Activated CD4-positive, alpha-beta T cell treated with anti-CD3 and anti-CD28 coated beads, Interleukin-2, amount 50 U/mL, for 48 hours (primary cell): ENCODE measurements around the gene EPHX1.

Source experiments
- DNase-seq, 2 experiments: peaks; one replicate each; pipeline ENCODE4 v3.0.0-alpha.2; 2020

EPHX1 gene

DNA sequence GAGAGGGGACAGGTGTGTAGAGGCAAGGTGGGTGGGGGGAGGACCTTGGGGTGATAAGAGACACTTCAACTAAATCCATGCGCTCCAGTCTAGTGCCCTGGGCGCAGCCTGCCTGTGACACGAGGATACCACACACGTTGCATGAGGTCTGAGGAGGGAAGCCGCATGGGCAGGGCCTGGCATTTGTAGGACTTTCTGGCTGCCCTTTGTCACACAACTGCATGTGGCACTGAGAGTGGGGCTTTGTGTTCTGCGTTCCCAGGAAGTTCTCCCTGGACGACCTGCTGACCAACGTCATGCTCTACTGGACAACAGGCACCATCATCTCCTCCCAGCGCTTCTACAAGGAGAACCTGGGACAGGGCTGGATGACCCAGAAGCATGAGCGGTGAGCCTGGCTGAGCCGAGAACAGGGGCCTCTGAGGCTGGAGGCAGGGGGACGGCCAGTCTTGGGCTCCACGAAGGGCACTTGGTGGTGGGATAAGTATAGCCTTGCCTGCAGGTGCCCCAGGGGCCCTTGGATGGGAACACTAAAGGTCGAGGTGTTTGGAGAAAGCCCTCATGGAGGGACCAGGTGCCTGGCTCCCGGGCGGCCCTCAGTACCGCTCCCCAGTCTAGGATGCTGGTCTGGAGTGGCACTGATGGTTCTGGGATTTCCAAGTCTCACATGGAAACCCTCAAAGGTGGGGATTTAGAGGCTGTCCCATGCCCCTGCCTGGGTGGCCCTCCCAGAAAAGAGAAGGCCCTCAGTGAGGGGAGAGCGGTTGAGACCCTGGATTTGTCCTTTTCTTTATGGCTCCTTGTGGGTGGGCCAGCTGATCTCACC, 34.5 kb downstream of the EPHX1 start:
- no peak for DNase-seq

DNA sequence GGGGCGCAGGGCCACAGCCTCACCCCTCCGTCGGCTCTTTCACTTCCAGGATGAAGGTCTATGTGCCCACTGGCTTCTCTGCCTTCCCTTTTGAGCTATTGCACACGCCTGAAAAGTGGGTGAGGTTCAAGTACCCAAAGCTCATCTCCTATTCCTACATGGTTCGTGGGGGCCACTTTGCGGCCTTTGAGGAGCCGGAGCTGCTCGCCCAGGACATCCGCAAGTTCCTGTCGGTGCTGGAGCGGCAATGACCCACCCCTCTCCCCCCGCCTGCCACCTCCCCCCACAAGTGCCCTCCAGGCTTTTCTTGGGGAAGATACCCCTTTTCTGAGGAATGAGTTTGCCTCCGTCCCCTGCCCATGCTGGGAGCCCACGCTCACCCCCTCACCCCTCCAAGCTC, 35.2 kb downstream of the EPHX1 start:
- no peak for DNase-seq

DNA sequence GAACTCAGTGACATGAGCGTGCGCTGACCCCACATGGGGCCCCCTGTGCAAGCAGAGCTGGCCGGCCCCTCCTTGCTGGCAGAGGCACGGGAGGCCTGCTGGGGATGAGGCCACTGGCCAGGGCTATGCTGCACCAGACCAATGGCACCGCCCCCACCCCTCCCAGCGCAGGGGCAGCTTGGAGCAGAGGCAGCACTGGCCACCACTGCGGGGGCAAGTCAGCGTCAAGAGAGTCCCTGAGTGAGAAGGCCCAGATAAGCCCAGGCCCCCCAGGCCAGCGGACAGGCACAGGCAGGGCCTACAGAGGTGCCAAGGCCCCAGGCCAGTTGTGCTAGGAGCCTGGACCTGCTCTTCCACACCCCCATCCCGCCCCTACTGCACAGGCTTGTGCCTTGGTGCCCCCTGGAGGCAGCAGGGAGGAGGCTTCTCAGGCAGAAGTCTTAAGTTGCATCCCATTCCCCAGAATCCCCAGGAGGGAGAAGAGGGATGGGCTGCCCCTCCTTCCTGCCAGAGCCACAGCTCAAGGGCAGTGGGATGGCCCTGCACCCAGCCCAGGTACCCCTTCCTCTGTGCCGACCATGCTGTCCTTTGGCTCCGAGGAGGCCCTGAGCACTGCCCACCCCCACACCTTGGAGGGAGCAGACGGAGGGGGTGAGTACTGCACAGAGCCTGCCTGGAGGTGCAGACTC, 35.8 kb downstream of the EPHX1 start:
- DNase-seq = peak; percentile 40 to 47

DNA sequence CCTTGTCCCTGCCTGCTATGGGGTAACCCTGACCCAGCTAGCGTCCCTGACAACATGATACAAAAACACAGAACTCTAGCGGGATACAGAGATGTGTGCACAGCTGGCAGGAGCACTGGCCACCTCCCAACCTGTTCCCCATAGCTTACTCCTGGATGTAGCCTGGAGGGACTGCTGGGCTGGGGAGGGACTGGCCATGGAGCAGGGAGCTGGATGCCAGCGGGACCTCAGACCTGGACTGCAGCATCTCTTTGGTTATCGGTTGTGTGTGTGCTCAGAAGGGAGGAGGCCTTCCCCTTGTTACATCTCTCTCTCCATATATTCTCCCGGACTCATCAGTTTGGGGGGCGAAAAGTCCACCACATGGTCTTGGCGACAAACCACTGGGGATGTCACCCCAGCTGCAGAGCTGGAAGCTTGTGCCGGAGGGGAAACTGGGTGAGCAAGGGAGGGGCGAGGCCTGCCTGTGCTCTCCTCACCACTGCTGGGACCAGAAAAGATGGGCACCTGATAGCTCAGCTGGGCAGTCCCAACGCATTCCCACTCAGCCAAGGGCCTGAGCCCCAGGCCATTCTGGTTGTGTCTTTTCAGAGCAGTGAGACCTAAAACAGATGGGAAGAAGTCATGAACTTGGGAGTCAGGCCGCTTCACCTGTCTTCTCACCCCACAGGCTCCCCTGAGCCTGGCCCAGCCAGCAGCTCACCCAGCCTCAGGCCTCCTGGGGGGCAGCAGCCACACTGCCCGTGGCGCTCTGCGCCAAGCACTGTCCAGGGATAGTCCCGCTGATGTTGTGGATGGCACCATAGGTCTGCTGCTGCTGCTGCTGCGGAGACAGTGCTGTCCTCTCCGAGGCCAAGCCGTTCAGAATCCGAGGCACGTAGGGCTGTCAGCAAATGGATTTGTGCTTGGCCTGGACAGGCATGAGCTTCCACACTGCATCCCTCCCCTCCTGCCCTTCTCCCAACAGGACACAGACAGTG, 36.7 kb downstream of the EPHX1 start:
- DNase-seq = no peak

DNA sequence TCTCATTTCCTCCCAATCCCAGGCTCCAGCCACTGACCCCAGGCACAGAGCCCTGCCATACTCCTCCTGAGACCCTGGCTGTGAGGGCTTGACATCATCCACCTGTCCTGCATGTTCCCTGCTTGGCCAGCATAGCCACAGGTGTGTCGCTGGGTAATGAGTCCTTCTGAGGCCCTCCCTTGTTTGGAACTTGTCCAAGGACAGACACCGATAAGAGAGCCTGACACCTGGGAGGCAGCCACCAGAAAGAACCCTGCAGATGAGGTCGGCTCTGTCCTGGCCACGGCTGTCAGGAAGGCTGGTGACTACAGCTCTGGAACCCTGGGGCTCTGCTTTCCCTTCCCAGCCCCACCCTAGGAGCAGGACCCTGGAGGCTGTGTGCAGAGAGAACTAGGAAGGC, 37.7 kb downstream of the EPHX1 start:
- DNase-seq = no peak

DNA sequence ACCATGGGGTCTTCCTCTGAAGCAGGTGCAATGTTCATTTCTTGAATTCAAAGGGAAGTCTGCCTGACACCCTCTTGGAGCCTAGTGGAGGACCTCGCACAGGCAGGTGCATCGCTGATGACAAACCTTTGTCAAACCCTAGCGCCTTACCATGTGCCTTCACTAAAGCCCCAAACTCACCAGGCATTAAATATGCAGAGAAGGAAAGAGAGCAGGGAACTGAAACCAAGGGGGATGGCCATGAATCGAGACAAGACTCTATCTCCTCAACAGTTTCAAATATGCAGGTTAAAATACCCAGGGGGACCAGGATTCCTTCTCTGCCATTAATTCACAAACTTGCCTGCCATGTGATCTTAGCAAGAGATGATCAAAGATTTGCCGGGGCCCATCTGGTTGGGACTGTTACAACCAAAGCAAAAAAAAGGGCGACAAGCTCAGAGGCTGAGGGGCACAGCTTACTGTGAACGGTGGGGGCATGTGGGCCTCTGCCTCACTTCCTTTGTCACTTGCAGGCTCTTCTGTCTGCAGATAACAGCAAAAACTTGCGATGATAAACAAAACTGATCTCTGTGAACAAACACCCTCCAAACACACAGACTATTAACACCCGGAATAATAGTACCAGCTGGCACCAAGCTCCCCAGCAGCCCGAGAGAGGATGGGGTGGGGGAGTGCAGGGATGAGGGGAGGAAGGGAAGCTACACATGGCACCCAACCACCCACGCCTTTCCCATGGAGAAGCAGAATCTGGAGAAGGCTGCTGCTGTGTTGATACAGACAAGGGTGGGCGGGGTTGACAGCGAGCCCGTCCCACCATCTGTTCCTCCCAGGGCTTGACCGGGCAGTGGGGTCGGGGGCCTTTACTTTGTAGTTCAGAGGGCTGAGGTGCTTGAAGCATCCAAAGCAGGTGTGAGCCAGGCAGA, 38.4 kb downstream of the EPHX1 start:
- no peak for DNase-seq

GRCh38 chr1:225849925-225850324, 40.0 kb downstream of the EPHX1 start:
- DNase-seq = no peak

GRCh38 chr1:225850370-225850769, 40.4 kb downstream of the EPHX1 start:
- no peak for DNase-seq

DNA sequence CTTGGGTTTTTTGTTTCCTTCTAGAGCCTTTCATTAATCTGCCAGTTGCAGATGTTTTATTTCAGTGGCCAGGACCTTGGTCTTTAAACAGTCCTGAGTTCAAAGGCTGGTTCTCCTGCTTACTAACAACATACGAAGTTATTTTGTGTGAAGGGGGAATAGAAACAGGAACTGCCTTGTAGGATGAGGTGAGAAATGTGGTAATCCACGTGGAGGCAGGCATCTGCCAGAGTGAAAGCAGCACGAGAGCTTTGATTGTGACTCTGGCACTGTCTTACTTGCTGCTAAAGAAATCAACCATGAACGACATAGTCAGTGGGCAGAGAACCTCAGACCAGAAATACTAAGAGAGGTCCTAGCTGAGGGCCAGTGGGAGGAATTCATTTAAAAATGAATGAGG, 41.9 kb downstream of the EPHX1 start:
- DNase-seq = no peak

GRCh38 chr1:225852413-225853124, 42.6 kb downstream of the EPHX1 start:
- no peak for DNase-seq

GRCh38 chr1:225853441-225853840, 43.5 kb downstream of the EPHX1 start:
- no peak for DNase-seq

DNA sequence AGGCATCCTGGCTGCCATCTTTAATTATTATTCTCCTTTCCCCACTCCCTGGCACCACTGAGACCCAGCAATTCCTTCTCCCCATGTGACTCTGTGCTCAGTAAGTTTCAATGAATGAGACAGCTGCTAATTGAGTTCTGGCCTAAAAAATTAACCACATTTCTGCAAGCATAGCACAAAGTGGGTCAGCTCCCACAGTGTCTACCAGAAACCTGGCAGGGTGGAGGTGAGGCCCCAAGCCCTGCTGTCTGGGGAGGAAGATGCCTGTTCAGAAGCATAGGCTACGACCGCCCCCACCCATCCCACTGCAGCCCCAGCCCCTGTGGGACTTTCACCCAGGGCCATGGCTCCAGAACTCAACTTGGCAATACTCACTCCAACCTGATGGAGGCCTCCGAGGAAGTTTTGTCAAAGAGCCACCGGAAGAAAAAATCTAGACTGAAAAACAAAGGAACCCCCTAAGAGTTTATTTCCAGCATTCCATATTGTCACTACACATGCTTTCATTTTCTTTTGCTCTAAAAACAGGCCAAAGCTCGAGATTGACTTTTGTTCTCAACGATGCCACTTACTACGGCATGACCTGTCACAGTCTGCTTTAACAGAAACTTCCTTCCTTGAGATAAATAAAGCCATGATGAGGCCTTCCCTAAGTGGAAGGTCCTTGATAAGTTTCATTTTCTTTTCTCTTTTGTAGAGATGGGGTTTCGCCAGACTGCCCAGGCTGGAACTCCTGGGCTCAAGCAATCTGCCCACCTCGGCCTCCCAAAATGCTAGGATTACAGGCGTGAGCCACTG, 45.8 kb downstream of the EPHX1 start:
- no peak for DNase-seq

DNA sequence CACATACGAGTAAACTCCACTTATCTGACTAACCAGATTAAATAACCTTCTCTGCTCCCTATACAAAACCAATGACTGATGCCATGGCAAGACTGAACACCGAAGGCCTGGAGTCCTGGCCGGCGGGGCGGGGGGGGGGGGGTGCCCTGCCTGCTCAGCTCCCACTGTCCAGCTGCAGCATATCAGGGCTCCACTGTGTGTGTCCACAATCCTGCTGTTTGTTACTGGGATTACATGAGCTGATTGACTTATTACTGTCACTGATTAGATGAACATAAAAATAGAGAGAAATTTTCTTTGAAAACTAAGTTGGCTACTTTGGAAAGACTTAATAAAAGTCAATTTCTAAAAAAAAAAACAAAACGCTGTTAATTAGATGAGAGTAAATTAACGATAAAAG, 47.3 kb downstream of the EPHX1 start:
- no peak for DNase-seq

DNA sequence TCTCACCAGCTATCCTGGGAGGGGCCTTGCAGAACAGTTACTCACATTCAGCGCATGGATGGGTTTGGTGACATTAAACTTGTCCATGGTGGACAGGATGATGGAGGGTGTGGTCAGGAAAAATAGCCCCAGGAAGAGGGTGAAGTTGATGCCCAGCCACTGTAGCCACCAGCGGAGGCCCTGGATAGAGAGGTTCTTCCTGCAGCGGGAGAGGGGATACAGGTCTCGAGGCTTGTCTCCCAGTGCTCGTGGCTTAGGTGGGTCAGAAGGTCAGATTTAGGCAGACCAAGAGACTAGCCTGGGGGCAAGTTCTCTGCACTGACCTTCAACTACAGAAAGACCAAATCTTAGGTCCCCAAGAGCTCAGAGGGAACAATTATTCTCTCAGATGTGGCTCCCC, 49.2 kb downstream of the EPHX1 start:
- no peak for DNase-seq

GRCh38 chr1:225860107-225860506, 50.2 kb downstream of the EPHX1 start:
- DNase-seq = no peak

DNA sequence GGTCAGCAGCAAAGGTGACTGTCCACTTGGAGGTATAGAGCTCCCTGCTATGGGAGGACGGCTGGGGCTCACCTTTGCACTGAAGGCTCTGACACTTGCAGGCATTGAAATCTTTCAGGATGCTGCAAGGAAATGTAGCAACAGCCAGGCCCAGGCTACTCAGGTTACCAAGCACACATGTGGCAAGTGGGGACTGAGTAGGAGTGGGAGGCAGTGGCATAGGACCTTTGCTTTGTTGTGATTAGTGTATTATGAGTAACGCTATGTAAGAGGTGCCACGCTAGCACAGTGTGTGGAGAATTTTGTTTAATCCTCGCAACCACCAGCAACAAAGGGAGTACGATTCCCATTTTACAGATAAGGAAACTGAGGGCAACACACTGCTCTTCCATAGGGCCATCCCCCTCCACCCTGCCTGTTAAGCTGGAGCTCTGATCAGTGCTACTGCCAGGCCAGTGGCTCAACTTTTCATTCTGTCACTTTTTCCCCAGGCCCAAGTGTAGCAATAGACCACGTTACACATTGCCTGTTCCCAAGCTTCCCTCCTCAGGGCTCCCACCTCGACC, 51.0 kb downstream of the EPHX1 start:
- DNase-seq = no peak

DNA sequence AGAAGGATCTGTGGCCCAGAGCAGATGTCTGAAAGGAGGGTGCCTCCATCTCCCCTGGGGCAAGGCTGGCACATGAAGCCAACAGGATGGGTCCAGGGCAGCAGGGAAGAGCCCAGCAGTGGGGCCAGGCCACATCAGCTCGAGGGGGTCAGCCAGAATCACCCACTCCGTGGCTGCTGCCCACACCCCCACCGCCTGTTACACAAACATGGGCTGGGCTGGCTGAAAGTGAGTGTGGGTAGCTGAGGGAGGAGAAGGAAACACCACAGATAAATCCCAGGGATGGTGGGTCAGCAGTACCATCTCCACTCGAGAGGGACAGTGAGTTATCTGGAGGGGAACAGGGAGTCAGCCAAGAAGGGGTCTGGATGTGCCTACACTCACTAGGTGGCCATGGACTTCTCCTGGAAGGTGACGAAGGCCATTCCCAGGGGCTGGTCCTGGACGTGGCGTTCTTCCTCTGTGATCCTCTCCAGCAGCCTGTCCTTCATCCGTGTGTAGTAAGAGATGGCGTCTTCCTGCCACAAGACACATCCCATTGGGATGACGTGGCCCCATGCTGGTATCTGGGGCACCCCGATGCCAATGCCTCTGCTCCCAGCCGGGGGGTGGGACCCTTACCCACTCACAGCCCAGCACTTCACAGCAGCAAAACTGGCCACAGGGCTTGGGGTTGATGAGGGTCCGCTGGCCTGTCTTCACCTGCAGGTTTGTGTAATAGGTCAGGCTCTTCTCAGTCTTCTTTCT, 52.1 kb downstream of the EPHX1 start:
- no peak for DNase-seq

- no peak for DNase-seq
Measured at GRCh38 chr1:225862581-225862950, 52.6 kb downstream of the EPHX1 start.

DNA sequence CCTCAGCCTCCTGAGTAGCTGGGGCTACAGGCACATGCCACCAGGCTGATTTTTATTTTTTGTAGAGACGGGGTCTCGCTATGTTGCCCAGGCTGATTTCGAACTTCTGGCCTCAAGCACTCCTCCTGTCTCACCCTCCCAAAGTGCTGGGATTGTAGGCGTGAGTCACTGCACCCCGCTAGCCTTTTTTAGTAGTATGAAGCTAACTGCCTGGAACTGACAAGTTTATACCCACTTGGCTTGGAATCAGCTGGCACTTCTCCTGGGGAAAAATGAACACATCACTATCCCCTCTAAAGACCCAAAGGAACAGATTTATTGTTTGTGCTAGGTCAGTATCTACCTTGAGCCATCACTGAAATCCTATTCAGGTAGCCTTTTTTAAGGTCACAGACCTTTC, 53.2 kb downstream of the EPHX1 start:
- DNase-seq = no peak

DNA sequence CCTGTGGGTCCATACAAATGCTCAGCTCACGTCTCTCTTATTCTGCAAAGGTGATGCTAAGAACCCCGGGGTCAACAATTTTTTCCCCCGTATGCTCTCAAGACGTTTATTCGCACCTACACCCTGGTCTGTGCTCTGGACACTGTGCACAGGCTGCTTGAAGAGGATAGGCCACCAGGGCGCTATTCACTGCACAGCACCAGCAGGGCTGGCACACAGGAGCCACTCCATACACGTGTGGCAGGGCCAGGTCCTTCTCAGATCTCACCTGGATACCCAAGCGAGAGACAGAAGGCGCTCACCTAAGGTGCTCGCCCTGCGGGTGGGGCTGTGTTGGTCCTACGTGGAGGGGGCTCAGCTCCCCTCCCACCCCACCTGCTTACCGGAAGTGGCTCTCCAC, 55.6 kb downstream of the EPHX1 start:
- no peak for DNase-seq
